Fibroblast of lung (primary cell): ENCODE data around the gene PURB.

Experiments
- EZH2 ChIP-seq: IDR thresholded peaks from 2 replicates; pipeline ENCODE4 v1.5.1; 2012; ENCODE audit warnings: low read length, control low read depth, mild to moderate bottlenecking; ENCODE audit errors: missing control alignments
- TF ChIP-seq, protein P1 (sequence below), 2 donors: IDR thresholded peaks in 1 of 2; conservative IDR thresholded peaks in 1 of 2; 1 replicate in 1 of 2; 2 replicates in 1 of 2; pipeline ENCODE4 v1.5.1; 2011 to 2012; ENCODE audit warnings: low read length in 2 of 2, control low read depth in 1 of 2, inconsistent platforms in 1 of 2, low read depth in 1 of 2, mild to moderate bottlenecking in 1 of 2

DNA sequence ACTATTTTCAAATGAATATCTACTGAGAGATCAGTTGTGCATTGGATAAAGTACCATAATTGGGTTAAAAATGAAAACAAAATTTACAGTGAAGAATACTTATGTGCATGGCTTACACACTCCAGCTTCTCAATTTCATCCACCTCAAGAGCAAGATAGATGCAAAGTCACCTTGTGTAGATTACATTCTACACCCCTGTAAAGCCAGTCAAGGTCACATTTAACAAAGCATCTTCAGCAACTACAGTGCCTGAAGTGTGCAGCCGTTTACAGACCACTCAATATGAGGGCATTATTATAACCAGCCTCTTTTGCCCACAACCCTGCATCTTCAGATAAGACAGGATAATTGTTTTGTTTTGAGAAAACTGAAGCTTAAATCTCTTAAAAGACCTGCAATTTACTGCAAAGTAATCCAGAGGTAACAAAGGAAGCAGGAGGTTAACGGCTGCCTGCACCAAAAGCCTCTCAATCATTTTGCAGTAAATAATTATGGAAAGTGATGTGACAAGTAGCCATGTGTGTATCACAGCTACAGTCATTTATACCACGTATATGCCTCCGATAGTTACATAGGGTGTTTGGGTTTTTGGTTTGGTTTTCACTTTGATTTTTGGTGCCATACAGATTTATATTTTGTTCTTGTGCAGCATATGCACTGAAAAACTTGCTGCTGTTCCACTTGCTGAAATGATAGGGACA lies 4.9 kb downstream of the PURB start:
- TF ChIP-seq, protein P1, sequence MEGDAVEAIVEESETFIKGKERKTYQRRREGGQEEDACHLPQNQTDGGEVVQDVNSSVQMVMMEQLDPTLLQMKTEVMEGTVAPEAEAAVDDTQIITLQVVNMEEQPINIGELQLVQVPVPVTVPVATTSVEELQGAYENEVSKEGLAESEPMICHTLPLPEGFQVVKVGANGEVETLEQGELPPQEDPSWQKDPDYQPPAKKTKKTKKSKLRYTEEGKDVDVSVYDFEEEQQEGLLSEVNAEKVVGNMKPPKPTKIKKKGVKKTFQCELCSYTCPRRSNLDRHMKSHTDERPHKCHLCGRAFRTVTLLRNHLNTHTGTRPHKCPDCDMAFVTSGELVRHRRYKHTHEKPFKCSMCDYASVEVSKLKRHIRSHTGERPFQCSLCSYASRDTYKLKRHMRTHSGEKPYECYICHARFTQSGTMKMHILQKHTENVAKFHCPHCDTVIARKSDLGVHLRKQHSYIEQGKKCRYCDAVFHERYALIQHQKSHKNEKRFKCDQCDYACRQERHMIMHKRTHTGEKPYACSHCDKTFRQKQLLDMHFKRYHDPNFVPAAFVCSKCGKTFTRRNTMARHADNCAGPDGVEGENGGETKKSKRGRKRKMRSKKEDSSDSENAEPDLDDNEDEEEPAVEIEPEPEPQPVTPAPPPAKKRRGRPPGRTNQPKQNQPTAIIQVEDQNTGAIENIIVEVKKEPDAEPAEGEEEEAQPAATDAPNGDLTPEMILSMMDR (conservative IDR thresholded peaks at IDR 0.05 in 1 of 2, IDR thresholded peaks at IDR 0.05 in 1 of 2; ENCODE audit: low read depth in 1 of 2, low read length in 2 of 2): no peak
- no peak for TF ChIP-seq EZH2
